Astrocyte of the spinal cord (primary cell): ENCODE results near the gene UVRAG.

Experiments
- DNase-seq: peaks from one replicate; pipeline ENCODE4 v3.0.0; 2011; ENCODE audit warnings: low read depth, low spot score
- H3K4me3 ChIP-seq: 2 replicates; pipeline ENCODE4 v1.5.1; 2011; ENCODE audit warnings: low read depth, mild to moderate bottlenecking, low read length, moderate library complexity
- in situ Hi-C: cut with HindIII; loops from 2 replicates; pipeline ENCODE4 v1.10.0; 2017; ENCODE audit warnings: low sequenced_read_pairs
- TF ChIP-seq, protein P1 (sequence below): IDR thresholded peaks from 2 replicates; pipeline ENCODE4 v1.5.1; 2012; ENCODE audit warnings: low read depth, mild to moderate bottlenecking, low read length, inconsistent platforms

Gene UVRAG

DNA sequence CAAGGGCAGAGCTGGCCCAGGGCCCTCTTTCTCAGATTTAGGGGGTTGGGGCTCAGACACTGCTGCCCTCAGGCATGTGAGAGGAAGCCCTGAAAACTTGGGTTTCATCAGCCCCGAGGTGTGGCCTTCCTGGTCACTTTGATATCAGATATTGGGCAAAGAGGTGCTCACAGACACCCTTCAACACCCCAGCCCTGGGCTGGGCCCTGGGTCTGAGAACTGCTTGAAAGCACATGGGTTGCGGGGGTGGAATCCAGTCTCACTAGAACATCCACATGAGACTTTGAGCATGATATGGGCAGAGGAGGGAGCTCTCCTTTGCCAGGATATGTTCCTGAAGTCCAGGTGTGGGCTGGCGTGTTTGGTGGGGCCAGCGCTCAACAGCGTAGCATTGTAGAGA is 36.0 kb upstream of the UVRAG start:
- TF ChIP-seq, protein P1, sequence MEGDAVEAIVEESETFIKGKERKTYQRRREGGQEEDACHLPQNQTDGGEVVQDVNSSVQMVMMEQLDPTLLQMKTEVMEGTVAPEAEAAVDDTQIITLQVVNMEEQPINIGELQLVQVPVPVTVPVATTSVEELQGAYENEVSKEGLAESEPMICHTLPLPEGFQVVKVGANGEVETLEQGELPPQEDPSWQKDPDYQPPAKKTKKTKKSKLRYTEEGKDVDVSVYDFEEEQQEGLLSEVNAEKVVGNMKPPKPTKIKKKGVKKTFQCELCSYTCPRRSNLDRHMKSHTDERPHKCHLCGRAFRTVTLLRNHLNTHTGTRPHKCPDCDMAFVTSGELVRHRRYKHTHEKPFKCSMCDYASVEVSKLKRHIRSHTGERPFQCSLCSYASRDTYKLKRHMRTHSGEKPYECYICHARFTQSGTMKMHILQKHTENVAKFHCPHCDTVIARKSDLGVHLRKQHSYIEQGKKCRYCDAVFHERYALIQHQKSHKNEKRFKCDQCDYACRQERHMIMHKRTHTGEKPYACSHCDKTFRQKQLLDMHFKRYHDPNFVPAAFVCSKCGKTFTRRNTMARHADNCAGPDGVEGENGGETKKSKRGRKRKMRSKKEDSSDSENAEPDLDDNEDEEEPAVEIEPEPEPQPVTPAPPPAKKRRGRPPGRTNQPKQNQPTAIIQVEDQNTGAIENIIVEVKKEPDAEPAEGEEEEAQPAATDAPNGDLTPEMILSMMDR, result no peak
- in situ Hi-C loops, result no loop called here
- no peak for DNase-seq
- H3K4me3 ChIP-seq, result no peak overlapping the region

DNA sequence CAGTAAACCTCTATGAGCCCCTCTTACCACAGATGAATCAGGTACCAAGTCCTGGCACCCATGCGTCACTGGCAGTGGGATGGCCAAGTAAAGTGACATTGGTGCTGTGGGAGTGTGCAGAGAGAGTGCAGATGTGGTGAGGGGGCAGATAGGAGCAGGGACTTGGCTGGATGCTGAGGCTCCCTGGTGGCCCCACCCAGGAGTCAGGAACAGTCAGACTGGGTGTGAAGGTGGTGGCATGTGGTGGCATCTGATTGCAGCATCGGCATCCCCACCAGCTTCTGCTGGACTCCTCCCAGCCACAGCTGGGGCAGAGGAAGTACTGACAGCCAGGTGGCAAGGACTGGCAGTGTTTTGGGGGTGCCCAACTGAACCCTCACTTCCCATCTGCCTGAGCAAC is 35.0 kb upstream of the UVRAG start:
- H3K4me3 ChIP-seq, result no peak overlapping the region
- no peak for DNase-seq
- in situ Hi-C loops, result no loop called here
- TF ChIP-seq, protein P1, result no peak

DNA sequence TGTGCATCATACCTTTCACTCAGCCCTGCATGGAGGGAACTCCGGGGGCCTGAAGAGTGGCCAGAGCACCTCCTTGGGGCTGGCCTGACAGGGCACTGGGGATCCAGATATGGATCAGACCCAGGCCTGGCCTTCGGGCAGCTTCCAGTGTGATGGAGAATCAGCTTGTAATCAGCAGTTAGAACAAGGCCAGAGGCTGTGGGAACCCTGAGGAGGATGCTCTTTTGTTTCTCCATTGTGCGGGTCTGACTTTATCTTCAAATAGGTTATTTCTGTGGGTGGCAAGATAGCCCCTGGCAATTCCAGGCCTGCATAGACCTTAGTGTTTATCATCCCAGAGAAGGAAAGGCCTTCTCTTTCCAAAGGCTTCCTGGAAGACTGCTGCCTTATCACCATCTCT is 34.1 kb upstream of the UVRAG start:
- no peak overlapping the region for H3K4me3 ChIP-seq
- DNase-seq, result no peak
- in situ Hi-C loops, result no loop called here
- TF ChIP-seq, protein P1, result no peak

DNA sequence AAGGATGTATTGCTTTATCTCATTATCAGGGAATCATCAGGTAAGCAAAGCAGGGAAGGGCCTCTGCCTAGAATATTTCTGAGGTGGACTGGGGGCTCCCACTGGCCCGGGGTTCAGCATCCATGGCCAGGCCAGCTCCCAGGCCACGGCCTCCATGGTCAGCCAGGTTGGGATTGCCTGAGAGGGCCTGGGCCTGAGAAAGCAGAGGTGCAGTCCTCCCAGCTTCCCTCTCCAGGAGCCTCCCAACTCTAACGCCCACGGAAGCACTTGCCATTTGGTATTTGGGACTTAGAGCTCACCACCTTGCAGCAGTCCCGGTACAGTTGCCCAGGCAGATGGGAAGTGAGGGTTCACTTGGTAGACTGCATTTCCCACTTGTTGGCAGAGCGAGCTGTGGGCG is 33.7 kb upstream of the UVRAG start:
- in situ Hi-C loops, result no loop called here
- no peak overlapping the region for H3K4me3 ChIP-seq
- TF ChIP-seq, protein P1, result no peak
- no peak for DNase-seq

DNA sequence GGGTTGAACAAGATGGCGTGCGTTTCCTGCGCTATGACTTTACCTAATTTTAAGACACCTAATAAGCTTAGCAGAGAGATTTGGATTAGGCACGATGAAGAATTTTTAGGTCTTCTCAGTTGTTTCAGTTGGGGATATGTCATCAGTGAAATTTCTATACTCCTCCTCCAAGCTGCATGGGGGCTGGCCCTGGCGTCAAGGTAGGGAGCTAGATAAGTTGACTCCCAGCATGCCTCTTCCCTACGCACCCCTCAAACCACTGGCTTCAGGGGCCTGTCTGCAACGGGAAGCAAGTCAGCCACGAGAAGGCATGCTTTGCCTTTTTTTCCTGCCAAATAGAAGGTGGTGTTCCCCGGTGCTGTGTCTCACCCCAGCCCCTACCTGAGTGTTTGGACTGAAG is 33.2 kb upstream of the UVRAG start:
- TF ChIP-seq, protein P1, result no peak
- DNase-seq, result no peak
- in situ Hi-C loops, result no loop called here
- no peak overlapping the region for H3K4me3 ChIP-seq

DNA sequence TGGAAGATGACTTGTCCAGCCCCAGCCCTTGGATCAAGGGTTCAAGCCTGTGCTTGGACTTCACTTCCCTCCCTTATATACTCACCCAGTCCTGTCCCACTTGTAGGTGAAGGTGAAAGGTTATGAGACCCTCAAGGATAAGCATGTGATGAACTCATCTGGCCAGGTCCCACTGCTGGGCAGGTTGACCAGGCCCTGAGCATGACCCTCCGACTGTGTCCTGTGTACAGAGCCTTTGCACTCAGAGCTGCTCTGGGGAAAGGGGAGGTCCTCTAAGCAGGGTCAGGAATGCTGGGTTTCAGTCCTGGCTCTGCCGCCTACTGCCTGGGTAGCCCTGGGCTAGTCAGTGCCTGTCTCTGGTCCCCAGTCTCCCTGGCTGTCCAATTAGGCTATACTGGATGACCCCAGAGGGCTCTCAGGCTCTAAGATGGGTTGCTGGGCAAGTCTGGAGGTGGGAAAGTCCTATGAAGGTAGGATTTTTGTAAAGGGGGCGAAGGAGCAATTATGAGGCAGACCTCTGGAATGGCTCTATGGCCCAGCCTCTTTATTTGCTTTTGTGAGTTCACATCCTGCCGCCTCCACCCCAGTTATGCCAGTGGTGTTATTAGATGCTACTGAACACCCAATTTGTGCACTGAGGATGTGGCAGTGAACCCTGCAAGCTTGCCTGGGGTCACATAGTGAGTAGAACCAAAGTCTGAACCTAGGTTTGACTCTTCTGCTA is 32.3 kb upstream of the UVRAG start:
- DNase-seq, result no peak
- in situ Hi-C loops, result no loop called here
- H3K4me3 ChIP-seq, result no peak overlapping the region
- TF ChIP-seq, protein P1, result no peak
